HG03354 (cell line): ENCODE measurements around the gene SORCS1.

ENCODE experiments used
- ATAC-seq: cut with Tn5 transposase; IDR thresholded peaks from one replicate; pipeline ENCODE4 v1.9.1; 2021; ENCODE audit warnings: mild to moderate bottlenecking; ENCODE audit not compliant: unreplicated experiment, poor library complexity, severe bottlenecking

The SORCS1 gene

DNA sequence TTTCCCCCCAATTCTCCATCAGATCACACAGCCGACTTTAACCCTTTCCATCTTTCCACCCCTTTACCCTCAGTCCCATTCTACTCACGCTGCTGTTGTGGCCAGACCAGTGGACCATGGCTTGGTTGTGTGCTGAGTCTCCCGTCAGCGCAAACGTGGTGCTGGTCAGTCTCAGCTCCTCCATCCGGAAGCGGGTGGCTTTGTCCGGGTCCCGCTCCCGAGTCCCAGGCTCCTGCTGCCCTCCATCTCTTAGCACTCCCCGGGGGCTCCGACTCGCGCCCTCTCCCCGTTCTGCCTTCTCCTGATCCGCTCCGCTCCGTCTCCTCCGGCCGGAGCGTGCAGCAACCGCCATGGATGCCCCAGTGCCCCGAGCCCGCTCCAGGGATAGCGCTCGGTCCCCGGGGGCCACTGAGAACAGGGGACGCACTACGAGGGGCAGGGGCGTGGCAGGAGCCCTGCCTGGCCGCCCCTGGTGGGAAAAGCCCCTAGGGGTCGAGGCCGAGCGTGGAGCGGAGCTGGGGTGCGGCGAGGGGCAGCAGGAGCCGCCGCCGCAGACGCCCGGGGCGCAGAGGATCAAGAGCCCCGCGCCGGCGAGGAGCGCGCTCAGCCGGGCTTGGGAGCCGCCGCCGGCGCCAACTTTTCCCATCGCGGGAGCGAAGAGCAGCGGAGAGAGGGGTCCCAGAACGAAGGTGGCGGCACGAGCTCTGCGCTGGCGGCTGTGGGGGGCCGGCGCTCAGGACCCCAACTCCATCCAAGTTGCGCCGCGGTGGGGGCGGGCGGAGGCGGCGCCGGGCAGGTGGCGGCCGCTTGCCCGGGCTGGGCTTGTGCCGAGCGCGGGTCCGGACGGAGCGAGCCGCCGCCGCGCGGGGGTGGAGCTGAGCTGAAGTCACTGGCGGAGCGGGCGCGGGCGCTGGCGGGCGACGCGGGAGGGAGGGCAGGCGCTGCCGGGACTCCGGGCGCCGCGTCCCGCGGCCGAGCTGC, at the start of gene SORCS1:
Gene SORCS1, minus strand, starts transcription at position 826 of the 981 bp plus-strand sequence.
- ATAC-seq = peak; percentile 55

DNA sequence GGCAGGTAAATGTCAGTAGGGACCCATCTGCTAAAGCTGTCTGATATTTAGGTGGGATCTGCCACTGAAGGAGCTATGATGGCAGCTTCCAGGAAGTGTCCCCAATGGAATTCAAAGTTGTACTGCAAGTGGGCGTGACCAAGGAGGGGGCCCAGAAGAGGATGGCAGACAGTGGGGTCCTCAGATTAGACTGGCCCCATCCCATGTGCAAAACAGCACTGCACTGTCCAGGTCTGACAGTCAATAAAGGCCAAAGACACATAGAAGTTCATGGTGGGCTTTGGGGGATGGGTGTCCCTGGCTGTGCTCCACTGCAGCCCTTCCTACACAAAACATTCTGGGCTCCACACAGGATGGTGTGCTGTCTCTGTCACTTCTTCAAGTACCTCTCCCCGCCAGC, 49.8 kb upstream of the SORCS1 start:
- no peak for ATAC-seq

DNA sequence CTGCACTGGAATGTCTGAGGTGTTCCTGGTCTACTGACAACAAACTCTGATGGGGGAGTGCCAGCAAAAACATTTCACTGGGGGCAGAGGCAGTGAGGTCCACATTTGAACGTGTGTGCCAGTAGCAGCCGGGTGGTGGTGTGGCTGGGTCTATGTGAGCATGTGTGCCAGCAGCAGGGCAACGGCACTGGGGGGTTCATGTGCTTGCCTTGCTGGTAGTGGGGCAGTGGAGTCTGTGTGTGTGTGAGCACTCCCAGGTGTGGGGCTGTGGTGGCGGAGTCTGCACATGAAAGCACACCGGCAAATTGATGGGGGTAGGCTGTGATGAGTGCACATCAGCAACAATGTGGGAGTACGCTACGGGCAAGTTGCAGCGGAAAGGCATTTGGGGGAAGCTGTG, 49.4 kb upstream of the SORCS1 start:
- ATAC-seq = no peak

DNA sequence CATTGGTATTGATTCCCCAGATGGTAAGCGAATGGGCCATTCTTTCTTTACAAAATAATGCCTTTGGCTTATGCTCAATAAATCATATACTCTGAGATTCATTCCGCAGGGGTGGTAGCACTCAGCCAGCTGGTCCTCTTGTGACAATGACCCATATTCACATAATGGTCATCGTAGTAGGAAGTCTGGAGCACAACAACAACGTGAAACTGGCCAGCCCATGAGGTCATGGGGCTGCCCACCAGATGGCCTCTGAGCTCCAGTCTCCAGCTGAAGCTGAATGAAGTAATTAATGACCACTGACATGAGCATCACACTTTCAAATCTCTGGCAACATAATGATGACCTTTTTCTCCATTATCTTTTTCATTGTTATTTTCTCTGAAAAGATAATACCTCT, 42.3 kb upstream of the SORCS1 start:
- ATAC-seq = no peak

DNA sequence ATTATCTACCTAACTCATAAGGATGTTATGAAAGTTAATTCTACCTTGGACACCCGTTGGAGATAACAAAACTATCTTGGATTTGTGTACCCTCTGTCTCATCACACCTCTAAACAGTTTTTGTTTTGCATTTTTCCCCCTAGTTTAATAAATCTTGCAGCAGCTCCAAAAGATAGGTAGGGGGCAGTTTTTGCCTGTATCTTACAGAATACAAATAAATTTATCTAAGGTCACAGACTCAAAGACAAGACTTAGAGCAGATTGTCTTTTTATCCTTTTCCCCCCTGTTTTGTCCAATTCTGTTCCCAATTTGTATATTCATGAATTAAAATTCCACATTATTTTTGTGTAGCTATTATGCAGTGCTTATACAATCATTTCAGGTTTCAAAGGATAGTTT, 5.0 kb upstream of the SORCS1 start:
- no peak for ATAC-seq

DNA sequence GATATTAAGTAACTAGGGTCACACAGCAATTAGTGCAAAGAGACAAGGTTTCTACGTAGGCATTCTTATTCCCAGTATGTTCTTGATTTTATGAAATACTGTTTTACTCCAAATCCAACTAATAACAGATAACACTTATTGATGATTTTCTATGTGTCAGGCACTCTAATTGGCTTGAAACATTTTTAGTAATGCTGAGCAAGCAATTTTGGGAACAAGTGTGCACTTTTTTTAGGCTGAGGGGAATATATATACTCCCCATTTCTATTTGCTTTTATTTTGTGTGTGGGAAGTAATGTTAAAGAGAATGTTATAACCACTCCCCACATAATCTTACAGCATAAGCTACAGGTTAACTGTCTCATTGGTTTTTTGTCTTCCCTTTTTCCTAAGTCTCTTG, 4.2 kb upstream of the SORCS1 start:
- ATAC-seq = no peak

DNA sequence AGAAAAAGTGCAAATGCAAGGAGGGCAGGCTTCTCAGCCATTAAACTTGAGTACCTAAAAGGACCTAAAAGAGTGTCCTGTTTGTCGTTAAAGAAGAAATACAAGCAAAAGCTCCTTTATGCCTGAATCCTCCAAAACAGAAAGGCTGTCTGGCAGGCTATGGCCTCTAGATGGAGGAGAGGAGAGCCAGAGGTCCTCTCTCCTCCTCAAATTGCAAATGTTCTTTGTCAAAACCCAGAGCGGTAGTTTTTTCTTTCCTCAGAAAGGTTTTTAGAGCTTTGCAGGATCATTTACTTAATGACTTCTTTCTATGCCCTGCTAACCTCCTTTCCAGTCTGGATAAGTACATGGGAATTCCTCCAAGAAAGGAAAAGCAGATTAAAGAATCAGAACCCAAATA, 1.9 kb upstream of the SORCS1 start:
- ATAC-seq = no peak

DNA sequence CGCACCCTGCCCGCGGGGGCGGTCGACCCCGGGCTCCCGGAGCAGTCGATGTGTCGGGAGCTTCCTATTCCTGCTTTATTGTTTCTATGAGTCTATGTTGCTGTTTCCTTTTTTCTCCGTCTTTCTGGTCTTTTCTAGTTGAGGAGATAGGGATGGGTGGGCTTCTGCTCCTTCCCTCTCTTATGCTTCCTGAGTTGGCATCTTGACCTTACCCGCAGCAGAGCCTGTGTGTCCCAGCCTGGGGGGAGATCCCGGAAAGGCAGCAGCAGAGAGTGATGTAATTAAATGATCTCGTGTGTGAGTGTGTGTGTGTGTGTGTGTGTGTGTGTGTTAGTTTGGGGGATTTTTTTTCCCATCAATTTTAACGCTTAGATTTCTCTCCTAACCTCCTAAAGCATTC, 486 bp upstream of the SORCS1 start:
- peak; percentile 16 for ATAC-seq

DNA sequence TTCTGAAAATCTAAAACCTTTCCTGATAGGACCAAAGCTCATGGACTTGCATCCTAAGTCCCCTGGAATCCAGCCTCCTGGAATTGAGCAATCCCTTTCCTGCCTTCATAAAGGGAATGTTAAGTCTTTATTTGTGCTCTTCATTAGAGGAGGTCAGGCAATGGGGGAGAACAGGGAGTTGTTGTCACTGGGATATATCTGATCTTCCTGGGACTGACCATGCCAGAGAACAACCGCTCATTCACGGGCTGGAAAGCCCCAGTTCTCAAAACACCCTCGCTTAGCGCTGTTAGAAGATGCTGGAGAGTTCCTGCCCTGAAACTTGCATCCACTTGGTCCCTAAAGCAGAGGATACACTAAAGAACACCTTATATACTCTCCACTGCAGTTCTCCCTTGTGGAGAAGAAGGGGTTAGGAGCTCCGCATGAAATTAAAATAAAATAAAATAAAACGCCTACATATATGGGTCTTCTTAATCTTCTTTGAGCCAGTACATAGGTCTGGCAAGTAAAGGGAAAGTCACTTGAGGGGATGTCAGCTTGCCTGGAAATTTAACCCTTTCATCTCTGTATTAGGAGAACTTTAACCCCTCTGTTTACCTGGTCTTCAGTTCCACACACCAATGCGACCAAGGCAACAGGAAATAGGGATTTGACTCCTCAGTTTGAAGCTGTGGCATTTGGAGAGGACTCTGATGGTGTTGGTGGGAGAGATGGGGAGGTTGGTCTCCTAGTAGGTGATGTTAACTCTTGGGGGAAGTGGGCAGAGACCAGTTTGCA, 1.2 kb downstream of the SORCS1 start:
- no peak for ATAC-seq

DNA sequence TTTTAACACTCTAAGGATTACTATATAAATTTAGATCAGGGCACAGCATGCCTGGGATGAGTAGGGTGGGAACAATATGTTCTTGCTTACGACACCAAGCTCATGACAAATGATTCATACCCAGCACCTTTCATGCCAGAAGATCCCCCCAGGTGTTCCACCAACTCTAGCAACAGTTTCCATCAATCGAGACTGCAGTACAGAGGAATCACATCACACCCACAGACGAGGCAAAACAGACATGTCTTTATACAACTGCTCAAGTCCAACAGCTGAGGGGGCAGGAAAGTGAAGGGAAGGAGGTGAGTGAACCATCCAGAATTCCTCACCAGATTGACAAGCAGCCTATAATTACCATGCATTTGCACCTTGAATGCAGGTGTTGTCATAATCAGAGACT, 3.6 kb downstream of the SORCS1 start:
- ATAC-seq = no peak

DNA sequence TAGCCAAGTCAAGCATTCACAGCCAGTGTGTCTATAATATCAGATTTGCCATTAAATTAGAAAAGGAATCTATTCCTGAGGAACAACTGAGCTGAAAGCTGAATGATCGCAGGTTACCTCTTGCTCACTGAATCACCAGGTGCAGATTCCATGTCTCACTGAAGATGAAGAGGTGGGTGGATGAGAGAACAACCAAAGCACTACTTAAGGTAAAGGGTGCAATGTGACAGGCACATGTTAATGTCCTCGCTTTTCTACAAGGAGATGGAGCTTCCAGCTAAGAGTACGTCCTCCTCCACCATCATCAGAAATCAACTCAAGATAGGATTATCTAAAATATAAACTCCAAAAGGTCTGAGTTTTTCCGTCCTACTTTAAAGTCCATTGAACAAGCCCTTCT, 4.6 kb downstream of the SORCS1 start:
- no peak for ATAC-seq

DNA sequence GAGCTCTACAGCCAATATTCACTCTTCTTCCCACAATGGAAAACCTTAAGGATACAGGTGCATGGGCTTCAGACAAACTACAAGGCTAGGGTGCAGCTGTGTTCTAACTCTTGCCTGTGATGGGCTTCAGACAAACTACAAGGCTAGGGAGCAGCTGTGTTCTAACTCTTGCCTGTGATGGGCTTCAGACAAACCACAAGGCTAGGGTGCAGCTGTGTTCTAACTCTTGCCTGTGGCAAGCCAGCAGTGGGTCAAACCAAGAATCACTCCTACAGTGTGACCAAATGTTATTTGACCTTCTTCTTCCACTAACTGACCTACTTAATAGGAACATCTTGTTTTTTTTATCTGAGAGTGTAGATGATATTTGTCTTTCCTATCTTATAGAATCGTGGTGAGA, 7.4 kb downstream of the SORCS1 start:
- ATAC-seq = no peak

DNA sequence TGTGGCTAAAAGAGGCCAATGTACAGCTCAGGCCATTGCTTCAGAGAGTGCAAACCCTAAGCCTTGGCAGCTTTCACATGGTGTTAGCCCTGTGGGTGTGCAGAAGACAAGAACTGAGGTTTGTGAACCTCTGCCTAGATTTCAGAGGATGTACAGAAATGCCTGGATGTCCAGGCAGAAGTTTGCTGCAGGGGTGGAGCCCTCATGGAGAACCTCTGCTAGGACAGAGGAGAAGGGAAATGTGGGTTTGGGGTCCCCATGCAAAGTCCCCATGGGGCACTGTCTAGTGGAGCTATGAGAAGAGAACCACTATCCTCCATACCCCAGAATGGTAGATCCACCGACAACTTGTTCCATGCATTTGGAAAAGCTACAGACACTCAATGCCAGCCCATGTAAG, 12.4 kb downstream of the SORCS1 start:
- ATAC-seq = no peak

DNA sequence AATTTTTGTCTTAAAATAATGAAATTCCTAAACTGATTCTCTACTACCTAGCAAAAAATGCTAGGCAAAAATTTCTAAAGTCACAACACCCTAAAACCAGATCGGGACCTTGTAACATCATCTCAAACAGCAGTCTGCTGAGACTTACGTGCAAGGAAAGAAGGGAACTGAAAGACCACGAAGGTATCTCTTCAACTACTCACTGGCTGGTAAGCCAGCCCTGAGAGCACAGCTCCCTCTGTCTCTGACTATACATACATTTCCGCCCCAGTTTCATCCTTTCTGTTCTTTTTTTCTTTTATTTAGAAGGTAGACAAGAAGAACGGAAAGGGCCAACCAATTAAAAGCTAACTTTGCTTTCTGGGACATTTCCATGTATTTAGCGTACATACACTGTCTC, 15.6 kb downstream of the SORCS1 start:
- ATAC-seq = no peak

DNA sequence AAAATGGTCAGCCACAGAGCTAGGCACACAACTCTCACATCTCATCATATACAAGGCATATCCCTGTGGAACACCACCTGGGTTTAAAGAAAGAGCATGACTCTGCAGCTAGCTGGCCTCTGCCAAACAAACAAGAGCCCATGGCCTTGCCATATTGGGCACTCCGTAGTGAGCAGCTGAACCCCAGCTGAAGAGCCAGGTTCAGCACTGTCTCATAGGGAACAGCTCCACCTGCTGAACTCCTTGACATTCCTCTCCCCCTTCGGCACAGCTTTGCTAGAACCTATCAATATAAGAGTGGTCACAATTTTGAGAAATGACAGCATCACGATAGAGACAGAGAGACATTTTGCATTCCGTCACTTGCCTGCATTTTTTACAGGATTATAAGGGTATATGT, 20.0 kb downstream of the SORCS1 start:
- no peak for ATAC-seq

DNA sequence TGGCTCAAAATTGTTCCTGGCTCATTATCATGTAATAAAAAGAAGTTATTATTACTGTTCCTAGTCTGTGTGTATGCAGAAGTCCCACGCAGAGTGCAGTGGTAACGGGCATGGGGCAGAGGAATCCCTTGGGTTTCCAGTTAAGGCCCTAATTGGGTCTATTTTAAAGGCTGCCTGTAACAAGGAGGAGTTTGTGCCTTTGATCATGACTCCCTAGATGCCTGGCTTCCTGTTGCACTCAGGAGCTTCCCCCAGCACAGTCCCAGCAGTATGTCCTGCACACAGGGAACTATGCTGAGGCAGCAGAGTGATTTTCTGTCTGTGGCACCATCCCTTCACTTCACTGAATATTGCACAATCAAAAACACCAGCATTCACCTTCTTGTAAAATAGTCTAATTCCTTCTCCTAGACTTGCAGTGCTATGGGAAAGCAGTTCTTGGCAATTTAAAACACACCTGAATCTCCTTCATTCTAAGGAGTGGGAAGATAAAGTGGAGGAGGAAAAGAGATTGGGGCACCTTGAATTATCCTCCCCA, 22.9 kb downstream of the SORCS1 start:
- no peak for ATAC-seq

DNA sequence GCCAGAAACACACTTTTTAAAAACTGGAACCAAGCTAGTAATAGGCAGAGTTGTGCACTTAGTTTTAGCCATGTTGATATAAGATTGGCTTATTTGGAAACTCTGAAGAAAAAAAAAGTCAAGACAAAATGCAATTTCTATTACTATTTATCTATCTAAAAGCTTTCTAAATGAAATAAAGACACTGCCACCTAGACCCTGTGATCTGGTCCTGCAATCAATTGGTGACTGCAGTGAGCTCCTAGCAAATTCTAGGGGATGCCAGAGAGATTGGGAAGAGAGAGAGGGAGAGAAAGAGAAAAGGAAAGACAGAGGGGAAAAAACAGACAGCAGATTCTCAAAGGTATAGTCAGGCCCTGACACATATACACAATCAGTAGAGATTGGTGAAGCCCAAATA, 25.3 kb downstream of the SORCS1 start:
- no peak for ATAC-seq

DNA sequence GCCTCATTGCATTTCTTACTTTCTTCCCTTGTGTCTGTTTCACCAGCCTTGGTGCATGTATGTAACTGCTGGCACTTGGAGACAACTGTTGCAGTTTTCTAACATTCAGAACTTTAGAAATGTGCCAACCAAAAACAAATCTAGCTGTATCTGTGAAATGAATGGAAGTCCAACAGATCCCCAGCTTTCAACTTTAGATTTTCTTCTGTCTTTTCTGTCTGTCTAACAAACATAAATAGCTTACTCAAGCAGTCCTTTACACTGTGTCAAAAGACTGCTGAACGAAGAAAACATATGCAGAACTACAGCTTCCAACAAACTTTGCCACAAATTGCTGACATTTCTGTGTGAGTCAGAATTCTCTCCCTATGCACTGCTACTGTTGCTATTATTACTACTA, 30.9 kb downstream of the SORCS1 start:
- no peak for ATAC-seq

DNA sequence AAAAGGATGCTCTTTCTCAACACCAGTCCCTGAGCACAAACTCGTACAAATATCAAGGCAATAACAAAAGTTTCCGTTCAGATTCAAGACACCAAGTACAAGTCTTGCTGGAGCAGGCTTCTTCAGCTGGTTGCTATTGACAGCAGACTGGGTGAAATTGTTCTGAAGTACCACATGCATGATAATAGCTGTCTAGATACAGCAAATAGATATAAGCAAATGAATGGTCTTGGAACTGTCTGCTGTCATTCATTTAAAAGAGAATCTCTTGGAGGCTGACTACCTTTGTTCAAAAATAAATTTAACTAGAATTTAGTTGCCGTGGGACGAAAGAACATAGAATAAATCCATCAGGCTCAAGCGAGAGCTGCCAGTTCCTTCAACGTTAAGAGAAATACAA, 35.5 kb downstream of the SORCS1 start:
- no peak for ATAC-seq

DNA sequence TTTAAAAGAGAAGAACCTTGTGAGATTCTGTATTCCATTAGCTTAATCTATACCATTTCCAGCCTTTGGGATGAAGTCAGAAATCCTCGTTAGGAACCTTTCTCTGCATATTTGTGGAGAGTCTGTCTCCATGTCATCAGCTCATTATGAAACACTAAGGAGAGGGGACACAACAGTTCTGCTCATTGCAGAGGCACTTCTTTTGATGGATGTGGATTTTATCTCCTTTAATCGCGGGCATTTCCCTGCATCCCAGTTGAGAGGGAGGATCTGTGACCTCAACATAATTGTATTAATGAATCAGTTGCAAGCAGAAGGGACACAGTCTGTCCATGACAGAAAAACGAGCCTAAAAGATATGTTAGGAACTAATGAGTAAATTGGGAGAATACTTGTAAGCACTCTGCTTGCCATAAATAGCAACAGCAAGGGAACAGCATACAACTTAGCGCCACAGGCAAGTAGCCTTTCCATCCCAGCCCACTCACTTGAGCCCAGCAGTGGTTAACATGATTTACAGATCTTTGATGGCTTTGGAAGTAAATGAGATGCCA, 37.9 kb downstream of the SORCS1 start:
- ATAC-seq = no peak
